ENCODE results near the gene EMP2.

DNA sequence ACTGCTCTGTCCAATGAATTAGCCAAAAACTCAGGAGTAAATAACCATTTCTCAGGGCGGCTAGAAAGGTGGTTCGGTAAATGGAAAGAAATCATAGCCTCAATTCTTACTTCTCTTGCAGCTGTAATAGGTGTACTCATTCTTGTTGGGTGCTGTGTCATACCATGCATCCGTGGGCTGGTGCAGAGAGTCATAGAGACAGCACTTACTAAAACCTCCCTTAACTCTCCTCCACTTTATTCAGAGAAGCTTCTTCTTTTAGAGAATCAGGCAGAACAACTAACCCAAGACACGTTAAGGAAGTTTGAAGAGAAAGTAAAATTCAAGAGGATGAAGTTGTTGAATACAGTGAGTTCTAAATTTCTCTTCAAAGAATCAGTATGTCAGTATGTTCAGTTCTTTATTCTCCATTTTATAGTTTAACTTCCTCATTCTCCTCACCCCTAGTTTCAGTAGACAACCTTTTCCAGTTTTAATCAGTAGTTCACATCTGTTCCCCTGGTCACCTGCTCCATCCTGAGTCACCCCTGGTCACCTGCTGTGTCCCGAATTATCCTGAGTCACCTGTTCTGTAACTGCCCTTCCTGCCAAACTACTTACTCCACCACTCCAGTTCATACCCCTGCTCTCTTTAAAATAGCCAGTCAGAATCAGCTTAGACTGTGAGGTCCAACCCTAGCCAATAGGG, 85.9 kb downstream of the EMP2 start:
- TF ChIP-seq, protein P1, sequence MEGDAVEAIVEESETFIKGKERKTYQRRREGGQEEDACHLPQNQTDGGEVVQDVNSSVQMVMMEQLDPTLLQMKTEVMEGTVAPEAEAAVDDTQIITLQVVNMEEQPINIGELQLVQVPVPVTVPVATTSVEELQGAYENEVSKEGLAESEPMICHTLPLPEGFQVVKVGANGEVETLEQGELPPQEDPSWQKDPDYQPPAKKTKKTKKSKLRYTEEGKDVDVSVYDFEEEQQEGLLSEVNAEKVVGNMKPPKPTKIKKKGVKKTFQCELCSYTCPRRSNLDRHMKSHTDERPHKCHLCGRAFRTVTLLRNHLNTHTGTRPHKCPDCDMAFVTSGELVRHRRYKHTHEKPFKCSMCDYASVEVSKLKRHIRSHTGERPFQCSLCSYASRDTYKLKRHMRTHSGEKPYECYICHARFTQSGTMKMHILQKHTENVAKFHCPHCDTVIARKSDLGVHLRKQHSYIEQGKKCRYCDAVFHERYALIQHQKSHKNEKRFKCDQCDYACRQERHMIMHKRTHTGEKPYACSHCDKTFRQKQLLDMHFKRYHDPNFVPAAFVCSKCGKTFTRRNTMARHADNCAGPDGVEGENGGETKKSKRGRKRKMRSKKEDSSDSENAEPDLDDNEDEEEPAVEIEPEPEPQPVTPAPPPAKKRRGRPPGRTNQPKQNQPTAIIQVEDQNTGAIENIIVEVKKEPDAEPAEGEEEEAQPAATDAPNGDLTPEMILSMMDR (IDR thresholded peaks at IDR 0.05): no peak
- no peak for TF ChIP-seq POLR2A (IDR thresholded peaks at IDR 0.05)

All from esophagus squamous epithelium (tissue), 4 donors.